Dendritic cell treated with granulocyte-macrophage colony-stimulating factor and Interleukin-4, amounts not matched to agents 40 ng/mL and 50 ng/mL, for 4 days (primary cell): ENCODE data around the gene DLAT.
"Not testable (repeated sequence)": the region's sequence is repeated elsewhere in the genome, so short reads cannot be mapped to it uniquely, and the experiment has no call there.

ENCODE experiments used
- H3K27ac Mint-ChIP-seq: one replicate; pipeline ENCODE4 v1.8.0; 2022; ENCODE audit warnings: mild to moderate bottlenecking, mixed read lengths
- H3K27me3 Mint-ChIP-seq: one replicate; pipeline ENCODE4 v1.8.0; 2022; ENCODE audit warnings: mild to moderate bottlenecking, mixed read lengths
- H3K36me3 Mint-ChIP-seq: one replicate; pipeline ENCODE4 v1.8.0; 2022; ENCODE audit warnings: low read depth, mixed read lengths
- H3K4me1 Mint-ChIP-seq: one replicate; pipeline ENCODE4 v1.8.0; 2022; ENCODE audit warnings: low read depth, mixed read lengths
- H3K4me3 Mint-ChIP-seq: one replicate; pipeline ENCODE4 v1.8.0; 2022; ENCODE audit warnings: mild to moderate bottlenecking, moderate library complexity, mixed read lengths
- H3K9me3 Mint-ChIP-seq: one replicate; pipeline ENCODE4 v1.8.0; 2022; ENCODE audit warnings: mixed read lengths
- intact Hi-C: fragments of 100-400 bp; cut with micrococcal nuclease; formaldehyde crosslinking; loops from one replicate; pipeline ENCODE4 v1.15.0; 2022

Gene DLAT

GRCh38 chr11:111992206-111992855, 32.9 kb upstream of the DLAT start:
- Mint-ChIP-seq H3K27ac (no peak overlapping the region), H3K9me3 (no peaks in the 10 kb centered on the region), H3K4me3 (no peak overlapping the region), H3K36me3 (no peaks in the 10 kb centered on the region), H3K27me3 (no peaks in the 10 kb centered on the region), H3K4me1 (peaks cover 8% of the 10 kb centered on the region)
- intact Hi-C loops = no loop called here

DNA sequence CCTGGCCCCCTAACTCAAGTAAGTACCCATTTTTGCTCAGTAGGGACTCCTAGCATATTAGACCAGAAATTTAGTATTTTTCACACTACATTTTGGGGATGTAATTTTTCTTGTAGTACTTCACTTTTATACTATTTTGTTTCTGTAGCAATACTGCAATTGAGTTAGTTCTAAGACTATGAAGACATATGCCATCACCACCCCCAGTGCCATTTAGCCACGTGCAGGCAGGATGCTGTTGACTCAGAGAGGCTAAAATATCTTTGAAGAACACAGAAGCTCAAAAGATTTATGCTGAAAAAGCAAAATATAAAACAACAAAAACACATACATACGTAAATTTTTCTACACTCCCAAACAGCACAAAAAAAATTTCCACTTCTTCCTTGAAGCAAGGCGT, 29.1 kb upstream of the DLAT start:
- H3K27ac Mint-ChIP-seq = no peak overlapping the region
- H3K9me3 Mint-ChIP-seq = no peaks in the 10 kb centered on the region
- no peaks in the 10 kb centered on the region for H3K4me1 Mint-ChIP-seq
- no peaks in the 10 kb centered on the region for H3K27me3 Mint-ChIP-seq
- intact Hi-C loops = no loop called here
- H3K36me3 Mint-ChIP-seq = no peaks in the 10 kb centered on the region
- H3K4me3 Mint-ChIP-seq = no peak overlapping the region

DNA sequence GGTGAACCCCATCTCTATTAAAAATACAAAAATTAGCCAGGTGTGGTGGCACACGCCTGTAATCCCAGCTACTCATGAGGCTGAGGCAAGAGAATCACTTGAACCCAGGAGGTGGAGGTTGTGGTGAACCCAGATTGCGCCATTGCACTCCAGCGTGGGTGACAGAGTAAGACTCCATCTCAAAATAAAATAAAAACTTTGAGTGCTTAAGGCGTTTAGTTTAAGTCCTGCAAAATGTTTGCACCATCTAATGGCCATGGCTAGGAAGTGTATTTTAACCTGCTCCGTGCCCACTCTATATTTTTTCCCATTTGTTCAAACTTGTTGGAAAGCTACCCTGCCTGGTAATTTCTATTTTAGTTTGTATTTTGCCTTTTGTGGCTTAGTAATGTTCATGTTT, 28.5 kb upstream of the DLAT start:
- H3K9me3 Mint-ChIP-seq = not testable (repeated sequence)

GRCh38 chr11:111999111-111999510, 26.1 kb upstream of the DLAT start:
- Mint-ChIP-seq H3K9me3 (no peaks in the 10 kb centered on the region), H3K27ac (no peak overlapping the region), H3K4me1 (no peaks in the 10 kb centered on the region), H3K4me3 (no peak overlapping the region), H3K36me3 (no peaks in the 10 kb centered on the region), H3K27me3 (no peaks in the 10 kb centered on the region)
- intact Hi-C loops = no loop called here

More for the DNA sequence above, 28.5 kb upstream of the DLAT start:
- H3K36me3 Mint-ChIP-seq, H3K4me3 Mint-ChIP-seq, intact Hi-C loops, H3K4me1 Mint-ChIP-seq, H3K27me3 Mint-ChIP-seq, H3K27ac Mint-ChIP-seq: not testable (repeated sequence)

DNA sequence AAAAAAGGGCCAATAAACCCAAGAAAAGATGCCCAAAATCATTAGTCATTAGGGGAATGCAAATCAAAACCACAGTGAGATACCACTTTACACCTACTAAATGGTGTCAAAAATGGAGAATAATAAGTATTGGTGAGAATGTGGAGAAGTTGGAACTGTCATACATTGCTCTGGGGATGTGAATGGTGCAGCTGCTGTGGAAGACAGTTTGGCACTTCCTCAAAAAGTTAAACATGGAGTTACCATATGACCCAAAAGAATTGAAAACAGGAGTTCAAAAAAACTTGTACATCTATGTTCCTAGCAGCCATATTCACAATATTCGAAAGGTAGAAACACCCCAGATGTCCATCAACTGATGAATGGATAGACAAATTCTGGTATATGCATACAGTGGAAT, 24.5 kb upstream of the DLAT start:
- Mint-ChIP-seq H3K4me1 (no peaks in the 10 kb centered on the region), H3K36me3 (no peaks in the 10 kb centered on the region), H3K4me3 (no peak overlapping the region), H3K9me3 (no peaks in the 10 kb centered on the region), H3K27me3 (no peaks in the 10 kb centered on the region), H3K27ac (no peak overlapping the region)
- intact Hi-C loops = no loop called here

GRCh38 chr11:112002491-112003216, 22.6 kb upstream of the DLAT start:
- Mint-ChIP-seq H3K4me1 (no peaks in the 10 kb centered on the region), H3K36me3 (no peaks in the 10 kb centered on the region), H3K27me3 (no peaks in the 10 kb centered on the region), H3K27ac (no peak overlapping the region), H3K9me3 (no peaks in the 10 kb centered on the region), H3K4me3 (no peak overlapping the region)
- intact Hi-C loops = no loop called here

DNA sequence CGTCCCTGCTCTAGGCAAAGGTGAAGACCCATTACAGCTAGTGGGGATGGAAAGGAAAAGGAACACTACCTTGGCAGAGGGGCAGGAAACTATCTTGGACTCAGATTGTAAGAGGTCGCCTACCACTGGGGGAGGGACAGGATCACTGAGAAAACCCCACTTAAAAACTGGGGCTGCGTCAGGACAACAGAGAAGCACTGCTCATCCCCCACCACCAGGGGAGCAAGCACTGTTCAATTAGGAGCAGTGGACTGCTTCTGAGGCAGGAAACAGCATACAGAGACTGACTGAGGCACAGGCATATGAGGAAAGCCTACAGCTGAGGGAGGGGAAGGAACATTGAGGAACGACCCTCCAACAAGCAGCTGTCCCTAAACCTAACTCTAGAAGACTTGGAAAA, 20.8 kb upstream of the DLAT start:
- H3K9me3 Mint-ChIP-seq = no peaks in the 10 kb centered on the region
- H3K36me3 Mint-ChIP-seq = no peaks in the 10 kb centered on the region
- no peak overlapping the region for H3K4me3 Mint-ChIP-seq
- no peak overlapping the region for H3K27ac Mint-ChIP-seq
- intact Hi-C loops = no loop called here
- no peaks in the 10 kb centered on the region for H3K4me1 Mint-ChIP-seq
- peaks cover 3% of the 10 kb centered on the region for H3K27me3 Mint-ChIP-seq

GRCh38 chr11:112005422-112006094, 19.6 kb upstream of the DLAT start:
- no peaks in the 10 kb centered on the region for H3K36me3 Mint-ChIP-seq
- H3K27me3 Mint-ChIP-seq = peaks cover 3% of the 10 kb centered on the region
- H3K4me1 Mint-ChIP-seq = no peaks in the 10 kb centered on the region
- no peaks in the 10 kb centered on the region for H3K9me3 Mint-ChIP-seq
- H3K27ac Mint-ChIP-seq = no peak overlapping the region
- intact Hi-C loops = no loop called here
- H3K4me3 Mint-ChIP-seq = no peak overlapping the region

DNA sequence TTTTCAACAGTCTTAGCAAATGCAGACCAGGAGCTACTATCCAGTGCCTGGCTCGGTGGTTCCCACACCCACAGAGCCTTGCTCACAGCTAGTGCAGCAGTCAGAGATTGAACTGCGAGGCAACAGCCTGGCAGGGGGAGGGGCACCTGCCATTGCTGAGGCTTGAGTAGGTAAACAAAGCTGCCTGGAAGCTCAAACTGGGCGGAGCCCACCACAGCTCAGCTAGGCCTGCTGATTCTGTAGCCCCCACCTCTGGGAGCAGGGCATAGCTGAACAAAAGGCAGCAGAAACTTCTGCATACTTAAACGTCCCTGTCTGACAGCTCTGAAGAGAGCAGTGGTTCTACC, 19.1 kb upstream of the DLAT start:
- H3K27ac Mint-ChIP-seq, H3K4me1 Mint-ChIP-seq, H3K36me3 Mint-ChIP-seq, H3K4me3 Mint-ChIP-seq, H3K27me3 Mint-ChIP-seq, H3K9me3 Mint-ChIP-seq, intact Hi-C loops: not testable (repeated sequence)

GRCh38 chr11:112011451-112011850, 13.8 kb upstream of the DLAT start:
- H3K4me1 Mint-ChIP-seq, H3K4me3 Mint-ChIP-seq, H3K36me3 Mint-ChIP-seq, intact Hi-C loops, H3K27ac Mint-ChIP-seq, H3K9me3 Mint-ChIP-seq, H3K27me3 Mint-ChIP-seq: not testable (repeated sequence)

DNA sequence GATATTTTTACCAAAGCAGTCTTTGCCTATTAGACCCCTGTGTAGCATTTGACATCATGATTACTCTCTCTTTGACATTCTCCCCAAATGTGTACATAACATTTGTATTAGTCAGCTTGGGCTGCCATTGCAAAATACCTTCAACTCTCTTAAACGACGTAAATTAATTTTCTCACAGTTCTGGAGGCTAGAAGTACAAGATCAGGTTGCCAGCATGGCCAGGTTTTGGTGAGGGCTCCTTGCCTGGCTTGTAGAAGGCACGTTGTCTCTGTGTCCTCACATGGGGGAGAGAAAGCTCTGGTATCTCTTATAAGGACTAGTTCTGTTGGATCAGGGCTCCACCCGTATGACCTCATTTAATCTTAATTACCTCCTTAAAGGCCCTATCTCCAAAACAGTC, 12.3 kb upstream of the DLAT start:
- Mint-ChIP-seq H3K36me3 (no peaks in the 10 kb centered on the region), H3K4me3 (no peak overlapping the region), H3K27ac (no peak overlapping the region), H3K27me3 (peaks cover 3% of the 10 kb centered on the region), H3K9me3 (no peaks in the 10 kb centered on the region), H3K4me1 (no peaks in the 10 kb centered on the region)
- intact Hi-C loops = no loop called here

- H3K36me3 Mint-ChIP-seq = no peaks in the 10 kb centered on the region
These were observed 11.6 kb upstream of the DLAT start for GRCh38 chr11:112013497-112014164.

GRCh38 chr11:112016088-112016764, 9.0 kb upstream of the DLAT start:
- no peaks in the 10 kb centered on the region for H3K9me3 Mint-ChIP-seq
- no peaks in the 10 kb centered on the region for H3K36me3 Mint-ChIP-seq
- no peak overlapping the region for H3K4me3 Mint-ChIP-seq
- H3K27me3 Mint-ChIP-seq = no peaks in the 10 kb centered on the region
- no peaks in the 10 kb centered on the region for H3K4me1 Mint-ChIP-seq
- intact Hi-C loops = no loop called here
- no peak overlapping the region for H3K27ac Mint-ChIP-seq

More at GRCh38 chr11:112013497-112014164, 11.6 kb upstream of the DLAT start:
- intact Hi-C loops = no loop called here
- no peaks in the 10 kb centered on the region for H3K9me3 Mint-ChIP-seq
- no peaks in the 10 kb centered on the region for H3K4me1 Mint-ChIP-seq
- no peaks in the 10 kb centered on the region for H3K27me3 Mint-ChIP-seq
- no peak overlapping the region for H3K27ac Mint-ChIP-seq
- no peak overlapping the region for H3K4me3 Mint-ChIP-seq
